Kidney epithelial cell (primary cell): ENCODE data around the gene CFAP46. TPM values are rescaled to one million over a fixed set of nuclear protein-coding genes. Genes with fewer than 3 reads are reported as not detected.

Source experiments
- DNase-seq: peaks from one replicate; pipeline ENCODE4 v3.0.0-alpha.2; 2010; ENCODE audit warnings: low read depth
- H3K27me3 ChIP-seq: 2 replicates; pipeline ENCODE4 v1.6.0; 2011; ENCODE audit warnings: low read length; ENCODE audit not compliant: control insufficient read depth, insufficient read depth
- H3K36me3 ChIP-seq: 2 replicates; pipeline ENCODE4 v1.5.1; 2011; ENCODE audit warnings: low read length; ENCODE audit not compliant: control insufficient read depth, insufficient read depth
- H3K4me3 ChIP-seq: 2 replicates; pipeline ENCODE4 v1.5.1; 2011; ENCODE audit warnings: low read depth, mild to moderate bottlenecking, control low read depth, low read length
- CTCF ChIP-seq: IDR thresholded peaks from 2 replicates; pipeline ENCODE4 v1.5.1; 2011; ENCODE audit warnings: mild to moderate bottlenecking, moderate library complexity, low read length, control low read depth, inconsistent platforms; ENCODE audit not compliant: insufficient read depth, poor library complexity, severe bottlenecking
- total RNA-seq: library from RNA; depleted of rRNA; stranded (reverse); fragments of >200 nt; gene quantifications from 2 replicates; pipeline ENCODE4 v1.2.3, GENCODE V29; 2015

Gene CFAP46
- total RNA-seq, 1 donor from 2014 or later, result 5.1 TPM

GRCh38 chr10:132939957-132940790 is 2.2 kb downstream of the CFAP46 start:
- Histone ChIP-seq H3K4me3 (no peak overlapping the region), H3K27me3 (peaks cover 5% of the 10 kb centered on the region), H3K36me3 (no peaks in the 10 kb centered on the region)
- no peak for DNase-seq
- TF ChIP-seq CTCF, result peak; percentile 87

- Histone ChIP-seq H3K4me3 (no peak overlapping the region), H3K36me3 (no peaks in the 10 kb centered on the region), H3K27me3 (peaks cover 5% of the 10 kb centered on the region)
- no peak for TF ChIP-seq CTCF
- DNase-seq, result no peak
Measured at GRCh38 chr10:132939378-132939955, 2.9 kb downstream of the CFAP46 start.

- H3K27me3 ChIP-seq, result peaks cover 2% of the 10 kb centered on the region
- TF ChIP-seq CTCF, result peak; percentile 50
- H3K4me3 ChIP-seq, result no peak overlapping the region
- H3K36me3 ChIP-seq, result no peaks in the 10 kb centered on the region
- no peak for DNase-seq
Measured at GRCh38 chr10:132938472-132939339, 3.7 kb downstream of the CFAP46 start.

GRCh38 chr10:132937861-132938260 is 4.5 kb downstream of the CFAP46 start:
- Histone ChIP-seq H3K4me3 (no peak overlapping the region), H3K27me3 (no peaks in the 10 kb centered on the region), H3K36me3 (no peaks in the 10 kb centered on the region)
- no peak for DNase-seq
- no peak for TF ChIP-seq CTCF

- Histone ChIP-seq H3K4me3 (no peak overlapping the region), H3K27me3 (no peaks in the 10 kb centered on the region), H3K36me3 (no peaks in the 10 kb centered on the region)
- TF ChIP-seq CTCF, result no peak
- DNase-seq, result no peak
Measured at GRCh38 chr10:132934953-132935352, 7.4 kb downstream of the CFAP46 start.
